Memory B cell (primary cell): Measurements from ENCODE around the gene FAM193A.
"Not testable (repeated sequence)": the region's sequence is repeated elsewhere in the genome, so short reads cannot be mapped to it uniquely, and the experiment has no call there.

Experiments
- ATAC-seq: fragments of 150-1000 bp; cut with Tn5 transposase; 2 replicates; pipeline ENCODE4 v1.10.0; 2021; ENCODE audit warnings: low read depth, mild to moderate bottlenecking, moderate library complexity
- DNase-seq, 2 donors: peaks; one replicate each; pipeline ENCODE4 v3.0.0; 2022; ENCODE audit warnings: low spot score in 2 of 2
- H3K27ac Mint-ChIP-seq: one replicate; pipeline ENCODE4 v1.8.0; 2022; ENCODE audit warnings: mild to moderate bottlenecking, moderate library complexity, mixed read lengths
- H3K27me3 Mint-ChIP-seq: one replicate; pipeline ENCODE4 v1.8.0; 2022; ENCODE audit warnings: mixed read lengths
- H3K36me3 Mint-ChIP-seq: one replicate; pipeline ENCODE4 v1.8.0; 2022; ENCODE audit warnings: mild to moderate bottlenecking, mixed read lengths
- H3K4me1 Mint-ChIP-seq: one replicate; pipeline ENCODE4 v1.8.0; 2022; ENCODE audit warnings: mixed read lengths
- H3K4me3 Mint-ChIP-seq: one replicate; pipeline ENCODE4 v1.8.0; 2022; ENCODE audit warnings: mild to moderate bottlenecking, moderate library complexity, mixed read lengths
- H3K9me3 Mint-ChIP-seq: one replicate; pipeline ENCODE4 v1.8.0; 2022; ENCODE audit warnings: mixed read lengths

Gene FAM193A

DNA sequence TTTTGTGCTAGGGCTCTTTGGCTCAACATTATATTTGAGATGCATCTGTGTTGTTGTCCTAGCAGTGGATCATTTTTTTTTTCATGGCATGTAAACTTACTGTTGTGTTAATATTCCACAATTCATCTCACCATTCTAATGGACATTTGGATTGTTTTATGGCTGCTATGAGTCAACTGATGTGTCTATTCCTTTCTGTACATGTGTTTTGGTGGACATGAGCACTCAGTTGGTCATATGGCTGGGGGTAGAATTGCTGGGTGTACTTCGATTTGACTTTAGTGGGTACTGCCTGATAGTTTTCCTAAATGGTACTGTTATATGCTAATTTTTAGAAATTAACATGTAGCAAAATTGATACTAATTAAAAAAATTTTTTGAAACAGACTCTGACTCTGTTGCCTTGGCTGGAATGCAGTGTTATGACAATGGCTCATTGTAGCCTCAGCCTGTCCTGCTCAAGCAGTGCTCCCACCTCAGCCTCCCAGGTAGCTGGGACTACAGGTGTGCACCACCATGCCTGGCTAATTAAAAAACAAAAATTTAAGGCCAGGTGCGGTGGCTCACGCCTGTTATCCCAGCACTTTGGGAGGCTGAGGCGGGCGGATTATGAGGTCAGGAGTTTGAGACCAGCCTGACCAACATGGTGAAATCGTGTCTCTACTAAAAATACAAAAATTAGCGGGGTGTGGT lies 9.0 kb downstream of the FAM193A start:
- H3K36me3 Mint-ChIP-seq: peaks cover 3% of the 10 kb centered on the region
- no peak for ATAC-seq
- DNase-seq: no peak
- no peaks in the 10 kb centered on the region for H3K9me3 Mint-ChIP-seq
- H3K4me3 Mint-ChIP-seq: no peak overlapping the region
- H3K4me1 Mint-ChIP-seq: peaks cover 16% of the 10 kb centered on the region
- H3K27me3 Mint-ChIP-seq: no peaks in the 10 kb centered on the region
- H3K27ac Mint-ChIP-seq: no peak overlapping the region

DNA sequence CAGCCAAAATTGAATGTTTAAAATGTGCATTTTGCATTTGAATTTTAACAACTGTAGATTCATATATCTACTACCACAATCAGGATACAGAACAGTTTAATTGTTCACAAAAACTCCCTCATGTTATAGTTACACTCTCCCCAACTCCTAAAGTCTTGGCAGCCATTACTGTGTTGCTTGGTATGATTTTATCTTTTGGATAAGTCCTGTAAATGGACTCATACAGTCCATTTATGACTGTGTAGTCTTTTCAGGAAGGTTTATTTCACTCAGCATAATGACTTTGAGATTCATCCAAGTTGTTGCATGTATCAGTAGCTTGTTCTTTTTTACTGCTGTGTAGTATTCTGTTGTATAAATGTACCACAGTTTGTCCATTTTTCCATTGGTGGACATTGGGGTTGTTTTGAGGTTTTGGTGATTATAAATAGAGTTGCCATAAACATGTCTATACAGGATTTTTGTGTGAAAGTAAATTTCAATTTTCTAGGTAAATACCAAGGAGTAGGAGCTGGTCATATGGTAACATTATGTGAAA lies 9.9 kb downstream of the FAM193A start:
- ATAC-seq (no peak), DNase-seq (no peak)
- Mint-ChIP-seq H3K4me3 (no peak overlapping the region), H3K4me1 (peaks cover 17% of the 10 kb centered on the region), H3K27me3 (no peaks in the 10 kb centered on the region), H3K9me3 (no peaks in the 10 kb centered on the region), H3K36me3 (peaks cover 3% of the 10 kb centered on the region), H3K27ac (peak overlapping the region; percentile 37)

DNA sequence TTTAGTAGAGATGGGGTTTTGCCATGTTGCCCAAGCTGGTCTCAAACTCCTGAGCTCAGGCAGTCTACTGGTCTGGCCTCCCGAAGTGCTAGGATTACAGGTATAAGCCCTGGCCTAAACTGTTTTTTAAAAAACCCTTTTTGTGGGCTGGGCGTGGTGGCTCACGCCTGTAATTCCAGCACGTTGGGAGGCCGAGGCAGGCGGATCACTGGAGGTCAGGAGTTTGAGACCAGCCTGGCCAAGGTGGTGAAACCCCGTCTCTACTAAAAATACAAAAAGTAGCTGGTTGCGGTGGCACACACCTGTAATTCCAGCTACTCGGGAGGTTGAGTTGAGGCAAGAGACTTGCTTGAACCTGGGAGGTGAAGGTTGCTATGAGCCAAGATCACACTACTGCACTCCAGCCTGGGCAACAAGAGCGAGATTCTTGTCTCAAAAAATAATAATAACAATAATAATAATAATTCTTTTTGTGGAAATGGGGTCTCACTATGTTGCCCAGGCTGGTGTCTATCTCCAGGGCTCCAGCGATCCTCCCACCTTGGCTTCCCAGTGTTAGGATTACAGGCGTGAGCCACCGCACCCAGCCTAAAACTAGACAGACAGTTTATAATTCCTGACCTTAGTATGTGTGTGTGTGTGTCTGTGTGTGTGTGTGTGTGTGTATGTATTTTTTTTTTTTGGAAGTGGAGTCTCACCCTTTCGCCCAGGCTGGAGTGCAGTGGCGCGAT lies 10.7 kb downstream of the FAM193A start:
- not testable (repeated sequence) for H3K9me3 Mint-ChIP-seq, DNase-seq, ATAC-seq, H3K27me3 Mint-ChIP-seq, H3K36me3 Mint-ChIP-seq, H3K4me3 Mint-ChIP-seq
- H3K27ac Mint-ChIP-seq: peak overlapping the region; percentile 6
- peaks cover 19% of the 10 kb centered on the region for H3K4me1 Mint-ChIP-seq

DNA sequence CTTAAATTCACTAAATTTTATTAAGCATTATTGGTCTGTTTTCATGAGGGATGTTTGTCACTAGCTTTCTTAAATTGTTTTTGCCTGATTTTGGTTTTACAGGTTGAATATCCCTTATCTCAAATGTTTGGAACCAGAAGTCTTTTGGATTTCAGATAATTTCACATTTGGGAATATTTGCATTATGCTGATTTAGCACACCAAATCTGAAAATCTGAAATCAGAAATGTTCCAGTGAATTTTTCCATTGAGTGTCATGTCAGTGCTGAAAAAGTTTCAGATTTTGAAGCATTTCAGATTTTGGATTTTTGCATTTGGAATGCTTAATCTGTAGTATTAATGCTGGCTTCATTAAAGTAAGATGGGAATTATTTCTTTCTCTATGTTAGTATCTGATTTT lies 14.7 kb downstream of the FAM193A start:
- Mint-ChIP-seq H3K27ac (no peak overlapping the region), H3K4me1 (peaks cover 23% of the 10 kb centered on the region), H3K4me3 (no peak overlapping the region), H3K27me3 (no peaks in the 10 kb centered on the region), H3K9me3 (no peaks in the 10 kb centered on the region), H3K36me3 (no peaks in the 10 kb centered on the region)
- ATAC-seq (no peak), DNase-seq (no peak)

DNA sequence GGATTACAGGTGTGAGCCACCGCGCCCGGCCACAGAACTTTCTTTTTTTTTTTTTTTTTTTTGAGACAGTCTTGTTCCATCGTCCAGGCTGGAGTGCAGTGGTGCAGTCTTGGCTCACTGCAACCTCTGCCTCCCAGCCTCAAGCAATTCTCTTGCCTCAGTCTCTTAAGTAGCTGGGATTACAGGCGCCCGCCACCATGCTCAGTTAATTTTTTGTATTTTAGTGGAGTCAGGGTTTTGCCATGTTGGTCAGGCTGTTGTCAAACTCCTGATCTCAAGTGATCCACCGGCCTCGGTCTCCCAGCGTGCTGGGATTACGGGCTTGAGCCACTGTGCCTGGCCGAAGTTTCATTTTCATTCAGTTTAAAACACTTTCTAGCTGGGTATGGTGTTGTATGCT lies 16.4 kb downstream of the FAM193A start:
- DNase-seq (no peak), ATAC-seq (no peak)
- no peak overlapping the region for H3K27ac Mint-ChIP-seq
- no peak overlapping the region for H3K4me3 Mint-ChIP-seq
- peaks cover 19% of the 10 kb centered on the region for H3K4me1 Mint-ChIP-seq
- H3K27me3 Mint-ChIP-seq: no peaks in the 10 kb centered on the region
- H3K9me3 Mint-ChIP-seq: no peaks in the 10 kb centered on the region
- no peaks in the 10 kb centered on the region for H3K36me3 Mint-ChIP-seq

DNA sequence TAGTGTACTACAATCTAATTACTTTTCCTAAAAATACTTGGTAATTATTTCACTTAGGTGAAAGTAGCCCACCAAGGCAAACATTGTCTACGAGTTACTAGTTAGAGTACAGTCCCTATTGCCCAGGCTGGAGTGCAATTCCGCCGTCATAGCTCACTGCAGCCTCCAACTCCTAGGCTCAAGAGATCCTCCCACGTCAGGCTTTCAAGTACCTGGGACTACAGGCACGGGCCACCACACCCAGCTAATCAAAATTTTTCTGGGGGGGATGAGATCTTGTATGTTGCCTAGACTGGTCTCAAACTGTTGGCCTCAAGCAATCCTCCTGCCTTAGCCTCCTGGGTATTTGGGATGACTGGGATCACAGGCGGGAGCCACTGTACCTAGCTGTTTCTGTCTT lies 21.9 kb downstream of the FAM193A start:
- Mint-ChIP-seq H3K4me1 (peaks cover 26% of the 10 kb centered on the region), H3K4me3 (no peak overlapping the region), H3K36me3 (peaks cover 11% of the 10 kb centered on the region), H3K27me3 (no peaks in the 10 kb centered on the region), H3K27ac (no peak overlapping the region), H3K9me3 (no peaks in the 10 kb centered on the region)
- ATAC-seq (no peak), DNase-seq (no peak)

DNA sequence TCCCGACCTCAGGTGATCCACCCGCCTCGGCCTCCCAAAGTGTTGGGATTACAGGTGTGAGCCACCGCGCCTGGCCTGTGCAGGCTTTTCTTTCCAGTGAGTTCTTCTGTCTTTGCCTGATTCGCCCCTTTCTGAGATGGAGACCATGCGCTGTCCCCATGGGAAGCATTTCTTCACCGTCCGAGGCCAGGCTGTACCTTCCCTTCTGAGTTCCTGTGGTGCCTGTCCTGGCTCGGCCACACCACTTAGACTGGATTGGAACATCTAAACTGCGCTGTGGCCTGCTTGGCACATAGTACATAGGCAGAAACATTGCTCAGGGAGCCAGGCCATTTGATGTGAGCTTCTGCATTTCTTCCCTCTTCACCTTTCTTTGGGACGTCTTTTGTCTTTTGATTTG lies 23.7 kb downstream of the FAM193A start:
- Mint-ChIP-seq H3K27me3 (no peaks in the 10 kb centered on the region), H3K9me3 (no peaks in the 10 kb centered on the region), H3K36me3 (peaks cover 11% of the 10 kb centered on the region), H3K4me3 (no peak overlapping the region), H3K27ac (peak overlapping the region; percentile 25), H3K4me1 (peaks cover 21% of the 10 kb centered on the region)
- DNase-seq (no peak), ATAC-seq (no peak)

DNA sequence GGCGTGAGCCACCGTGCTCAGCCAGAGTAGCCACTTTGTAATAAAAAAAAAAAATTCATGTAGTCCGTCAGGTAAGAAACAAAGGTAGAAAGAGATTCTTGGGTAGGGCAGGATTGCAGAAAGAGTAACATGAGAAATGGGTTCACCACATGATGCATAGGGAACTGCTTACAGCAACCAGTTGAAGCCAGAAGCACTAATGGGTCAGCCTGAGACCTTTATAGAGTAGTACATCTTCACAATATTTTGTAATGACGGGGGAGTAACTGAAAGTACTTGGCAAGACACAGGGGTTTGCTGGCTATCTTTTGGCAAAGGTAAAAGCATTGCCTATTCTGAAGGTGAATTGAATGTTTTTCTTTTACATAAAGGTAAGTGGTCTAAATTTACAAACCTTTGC lies 29.1 kb downstream of the FAM193A start:
- peaks cover 22% of the 10 kb centered on the region for H3K4me1 Mint-ChIP-seq

DNA sequence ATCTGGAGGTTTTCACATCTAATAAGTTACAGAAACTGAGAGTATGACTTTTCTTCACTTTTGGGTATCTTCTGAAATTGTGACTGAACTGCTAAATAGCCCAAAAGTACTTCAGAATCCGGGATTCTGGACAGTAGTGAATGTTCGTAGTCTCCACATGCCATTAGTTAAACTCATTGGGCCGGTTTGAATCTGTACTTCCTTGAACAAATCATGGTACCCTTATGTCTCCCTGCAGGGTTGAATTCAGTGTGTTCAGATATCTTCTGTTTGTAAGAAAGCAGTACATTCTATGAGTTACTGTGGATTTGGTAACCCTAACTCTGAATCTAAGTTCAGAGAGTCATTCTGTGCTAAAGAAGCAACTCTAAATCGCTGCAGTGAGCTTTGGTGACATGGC lies 33.6 kb downstream of the FAM193A start:
- no peak overlapping the region for H3K4me3 Mint-ChIP-seq
- DNase-seq: no peak

More for the DNA sequence above, 29.1 kb downstream of the FAM193A start:
- Mint-ChIP-seq H3K27me3 (no peaks in the 10 kb centered on the region), H3K27ac (no peak overlapping the region), H3K4me3 (no peak overlapping the region), H3K36me3 (peaks cover 15% of the 10 kb centered on the region), H3K9me3 (no peaks in the 10 kb centered on the region)
- ATAC-seq (no peak), DNase-seq (no peak)

DNA sequence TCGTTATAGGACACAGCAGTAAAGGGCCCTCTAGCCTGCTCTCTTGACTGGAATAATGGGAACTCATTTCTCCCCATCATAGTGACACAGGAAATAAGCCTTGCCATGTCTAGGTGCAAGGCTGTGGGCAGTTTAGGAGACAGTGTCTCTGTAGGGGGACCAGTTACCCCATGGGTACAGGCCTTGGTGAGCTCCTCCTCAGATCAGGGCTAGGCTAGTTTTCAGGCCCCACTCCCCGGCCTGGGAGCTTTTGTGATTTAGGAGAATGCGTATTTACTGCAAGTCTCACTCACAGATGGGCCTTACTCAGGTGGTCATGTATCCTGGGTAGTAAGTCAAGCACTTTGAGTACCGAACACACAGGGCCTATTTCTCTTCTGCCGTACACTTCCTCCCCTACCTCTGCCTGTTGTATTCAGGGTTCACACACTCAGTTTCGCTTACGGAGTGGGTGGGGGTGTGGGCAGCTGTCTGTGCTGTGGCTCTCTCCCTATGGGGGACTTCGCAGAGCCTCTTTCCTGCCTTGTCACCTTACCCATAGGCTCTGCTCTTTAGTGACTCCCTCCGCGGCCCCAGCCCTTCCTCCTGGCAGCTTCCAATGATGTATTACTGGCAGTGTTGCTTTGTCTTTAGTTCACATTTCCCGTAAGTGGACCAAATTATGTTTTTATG lies 34.2 kb downstream of the FAM193A start:
- ATAC-seq: peak; percentile 88
- Mint-ChIP-seq H3K4me3 (no peak overlapping the region), H3K36me3 (peaks cover 14% of the 10 kb centered on the region), H3K4me1 (peaks cover 38% of the 10 kb centered on the region), H3K27ac (peak overlapping the region; percentile 38), H3K27me3 (no peaks in the 10 kb centered on the region), H3K9me3 (no peaks in the 10 kb centered on the region)
- no peak for DNase-seq

More for the DNA sequence above, 33.6 kb downstream of the FAM193A start:
- Mint-ChIP-seq H3K9me3 (no peaks in the 10 kb centered on the region), H3K36me3 (peaks cover 13% of the 10 kb centered on the region), H3K4me1 (peaks cover 36% of the 10 kb centered on the region), H3K27ac (no peak overlapping the region), H3K27me3 (no peaks in the 10 kb centered on the region)
- no peak for ATAC-seq

DNA sequence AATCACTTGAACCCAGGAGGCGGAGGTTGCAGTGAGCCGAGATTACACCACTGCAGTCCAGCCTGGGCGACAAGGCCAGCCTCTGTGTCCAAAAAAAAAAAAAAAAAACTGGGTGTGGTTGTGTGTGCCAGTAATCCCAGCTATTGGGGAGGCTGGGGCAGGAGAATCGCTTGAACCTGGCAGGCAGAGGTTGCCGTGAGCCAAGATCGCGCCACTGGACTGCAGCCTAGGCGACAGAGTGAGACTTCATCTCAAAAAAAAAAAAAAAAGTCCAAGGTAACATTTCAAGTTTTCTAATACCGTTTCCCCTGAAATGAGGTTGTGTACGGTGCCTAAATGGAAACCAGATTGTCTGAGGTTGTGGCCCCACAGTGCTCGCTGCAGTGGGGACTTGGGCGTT lies 35.6 kb downstream of the FAM193A start:
- no peaks in the 10 kb centered on the region for H3K27me3 Mint-ChIP-seq
- ATAC-seq: no peak
- no peak overlapping the region for H3K4me3 Mint-ChIP-seq
- no peaks in the 10 kb centered on the region for H3K9me3 Mint-ChIP-seq
- no peak for DNase-seq
- peaks cover 43% of the 10 kb centered on the region for H3K4me1 Mint-ChIP-seq
- H3K27ac Mint-ChIP-seq: no peak overlapping the region
- peaks cover 15% of the 10 kb centered on the region for H3K36me3 Mint-ChIP-seq

DNA sequence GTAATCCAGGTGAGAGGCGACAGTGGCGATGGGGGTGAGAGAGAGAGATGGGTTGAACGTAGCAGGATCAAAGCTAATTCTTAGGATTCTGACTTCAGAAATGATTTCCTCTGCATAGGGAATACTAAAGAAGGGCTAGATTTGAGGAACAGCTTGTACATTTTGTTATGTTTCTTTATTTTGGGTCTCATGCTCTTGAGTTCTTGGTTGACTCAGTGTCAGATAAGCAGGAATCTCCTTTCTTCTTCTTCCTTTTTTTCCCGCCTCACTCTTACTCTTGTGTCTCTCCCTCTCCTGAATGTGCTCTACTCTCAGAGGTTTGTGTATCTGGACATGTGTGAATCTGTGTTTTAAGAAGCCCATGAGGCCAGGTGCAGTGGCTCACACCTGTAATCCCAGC lies 36.4 kb downstream of the FAM193A start:
- ATAC-seq (no peak), DNase-seq (no peak)
- Mint-ChIP-seq H3K36me3 (peaks cover 13% of the 10 kb centered on the region), H3K27me3 (no peaks in the 10 kb centered on the region), H3K9me3 (no peaks in the 10 kb centered on the region), H3K4me1 (peaks cover 43% of the 10 kb centered on the region), H3K27ac (no peak overlapping the region), H3K4me3 (no peak overlapping the region)

DNA sequence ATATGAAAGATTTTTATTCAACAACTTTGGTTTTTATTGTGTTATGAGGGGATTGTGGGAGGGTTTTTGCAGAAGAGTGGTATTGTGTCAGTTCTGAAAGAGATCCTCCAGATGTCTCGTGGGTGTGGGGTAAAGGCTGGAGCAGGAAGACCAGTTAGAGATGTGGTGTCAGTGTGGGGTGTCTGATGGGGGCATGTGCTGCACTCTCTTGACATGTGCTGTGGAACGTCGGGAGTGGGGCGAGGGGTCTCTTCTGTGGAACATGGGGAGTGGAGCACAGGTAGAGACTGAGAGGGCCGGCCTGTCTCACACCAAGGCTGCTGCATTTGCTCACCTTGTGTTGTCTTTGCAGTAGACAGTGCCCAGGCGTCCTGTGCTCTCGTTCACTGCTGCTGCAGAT lies 37.6 kb downstream of the FAM193A start:
- peaks cover 41% of the 10 kb centered on the region for H3K4me1 Mint-ChIP-seq
- ATAC-seq: no peak
- no peaks in the 10 kb centered on the region for H3K9me3 Mint-ChIP-seq
- DNase-seq: no peak
- no peak overlapping the region for H3K4me3 Mint-ChIP-seq
- H3K36me3 Mint-ChIP-seq: peaks cover 11% of the 10 kb centered on the region
- peak overlapping the region; percentile 16 for H3K27ac Mint-ChIP-seq
- no peaks in the 10 kb centered on the region for H3K27me3 Mint-ChIP-seq

DNA sequence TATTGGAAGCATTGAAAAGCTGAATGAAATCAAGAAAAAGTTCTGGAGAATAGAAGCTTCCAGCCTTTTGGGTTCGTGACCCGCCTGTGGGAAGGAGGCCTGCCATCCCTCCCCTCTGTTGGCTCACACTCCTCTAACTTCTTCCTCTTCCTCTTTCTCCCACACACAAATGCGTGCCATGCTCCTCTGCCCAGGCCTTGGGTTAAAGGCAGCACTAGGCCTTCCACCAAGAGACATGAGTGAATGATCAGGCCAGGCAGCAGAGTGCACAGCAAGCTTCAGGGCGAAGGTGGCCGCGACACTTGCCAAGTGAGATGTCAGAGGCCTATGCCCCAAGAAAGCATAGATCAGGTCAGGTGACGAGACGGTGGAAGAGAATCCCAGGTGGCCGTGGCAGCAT lies 38.4 kb downstream of the FAM193A start:
- H3K27me3 Mint-ChIP-seq: no peaks in the 10 kb centered on the region
- ATAC-seq: peak; percentile 33
- no peak for DNase-seq
- H3K27ac Mint-ChIP-seq: no peak overlapping the region
- peaks cover 10% of the 10 kb centered on the region for H3K36me3 Mint-ChIP-seq
- no peak overlapping the region for H3K4me3 Mint-ChIP-seq
- H3K4me1 Mint-ChIP-seq: peaks cover 39% of the 10 kb centered on the region
- no peaks in the 10 kb centered on the region for H3K9me3 Mint-ChIP-seq
